IMR-90 (cell line): ENCODE data around the gene PRDM12. TPM values are rescaled to one million over a fixed set of nuclear protein-coding genes. Genes with fewer than 3 reads are reported as not detected.

Experiments
- ATAC-seq: fragments of 200-7000 bp; cut with Tn5 transposase; 2 replicates; pipeline ENCODE4 v1.9.1; 2020; ENCODE audit warnings: low read depth, mild to moderate bottlenecking, moderate library complexity
- Bru-seq: library from RNA; stranded (reverse); fragments of 400-500 nt; gene quantifications from one replicate; lab custom pipeline; 2021; lab: Mats Ljungman, UMichigan
- BruChase-seq, 2 experiments: library from RNA; stranded (reverse); fragments of 400-500 nt; gene quantifications; one replicate each; lab custom pipeline; 2021; lab: Mats Ljungman, UMichigan
- BruUV-seq: library from RNA; stranded (reverse); fragments of 400-500 nt; replicated peaks from 2 replicates; lab custom pipeline; 2021; lab: Mats Ljungman, UMichigan
- CTCF ChIA-PET: fragments of 300-600 bp; formaldehyde crosslinking; extraction: SDS; loops from one replicate; lab custom pipeline; 2021; ENCODE audit warnings: antibody characterized with exemption; lab: Yijun Ruan, JAX
- POLR2A ChIA-PET: fragments of 300-600 bp; sonication (Branson Sonifier 250); formaldehyde crosslinking; loops from one replicate; lab custom pipeline; 2022; ENCODE audit warnings: antibody characterized with exemption; ENCODE audit not compliant: unreplicated experiment; lab: Charles Lee
- DNase-seq: peaks from one replicate; pipeline ENCODE4 v3.0.0; 2013
- H2AFZ ChIP-seq: replicated peaks from 2 replicates; pipeline ENCODE3; 2013; ENCODE audit warnings: low read length, mild to moderate bottlenecking; ENCODE audit not compliant: poor library complexity
- H2AK5ac ChIP-seq: 2 replicates; pipeline ENCODE4 v1.6.1; 2013; ENCODE audit warnings: low read depth, low read length, inconsistent platforms
- H2AK9ac ChIP-seq: replicated peaks from 2 replicates; pipeline ENCODE3; 2013; ENCODE audit warnings: mild to moderate bottlenecking, low read depth, low read length, moderate library complexity; ENCODE audit not compliant: poor library complexity
- H2BK120ac ChIP-seq: 2 replicates; pipeline ENCODE4 v1.6.1; 2013; ENCODE audit warnings: low read depth, low read length, inconsistent platforms
- H2BK15ac ChIP-seq: 3 replicates; pipeline ENCODE4 v1.6.1; 2013; ENCODE audit warnings: low read depth, low read length, inconsistent platforms
- H2BK20ac ChIP-seq: 2 replicates; pipeline ENCODE4 v1.6.1; 2013; ENCODE audit warnings: low read depth, mild to moderate bottlenecking, inconsistent platforms, low read length, moderate library complexity
- H2BK5ac ChIP-seq: 2 replicates; pipeline ENCODE4 v1.6.1; 2013; ENCODE audit warnings: mild to moderate bottlenecking, low read depth, low read length, inconsistent platforms; ENCODE audit not compliant: poor library complexity, severe bottlenecking
- H3K14ac ChIP-seq: replicated peaks from 2 replicates; pipeline ENCODE4 v1.6.1; 2013; ENCODE audit warnings: low read depth, low read length, inconsistent platforms
- H3K18ac ChIP-seq: 2 replicates; pipeline ENCODE4 v1.6.1; 2013; ENCODE audit warnings: low read depth, low read length, control low read depth
- H3K23ac ChIP-seq: 2 replicates; pipeline ENCODE4 v1.6.1; 2013; ENCODE audit warnings: low read depth, low read length, inconsistent platforms
- H3K27ac ChIP-seq: 2 replicates; pipeline ENCODE4 v1.5.1; 2013; ENCODE audit warnings: mild to moderate bottlenecking, control low read depth, low read length; ENCODE audit not compliant: insufficient read depth
- H3K27me3 ChIP-seq: 2 replicates; pipeline ENCODE4 v1.6.1; 2013; ENCODE audit warnings: low read length; ENCODE audit not compliant: control insufficient read depth, insufficient read depth
- H3K36me3 ChIP-seq: 2 replicates; pipeline ENCODE4 v1.6.1; 2013; ENCODE audit warnings: low read length, mixed read lengths; ENCODE audit not compliant: control insufficient read depth, insufficient read depth
- H3K4ac ChIP-seq: 2 replicates; pipeline ENCODE4 v1.6.1; 2013; ENCODE audit warnings: low read depth, low read length, inconsistent platforms
- H3K4me1 ChIP-seq: 2 replicates; pipeline ENCODE4 v1.6.1; 2013; ENCODE audit warnings: low read length, mixed read lengths; ENCODE audit not compliant: control insufficient read depth, insufficient read depth
- H3K4me2 ChIP-seq: 2 replicates; pipeline ENCODE4 v1.6.1; 2013; ENCODE audit warnings: low read depth, mild to moderate bottlenecking, control low read depth, low read length, moderate library complexity
- H3K4me3 ChIP-seq: 2 replicates; pipeline ENCODE4 v1.5.1; 2013; ENCODE audit warnings: low read depth, mild to moderate bottlenecking, control low read depth, low read length, moderate library complexity; ENCODE audit not compliant: insufficient read depth
- H3K56ac ChIP-seq: 2 replicates; pipeline ENCODE4 v1.6.1; 2013; ENCODE audit warnings: low read length, inconsistent platforms; ENCODE audit not compliant: insufficient read depth; ENCODE audit errors: extremely low read depth
- H3K79me1 ChIP-seq, 2 experiments: 2 replicates each; pipeline ENCODE4 v1.6.1; 2013; ENCODE audit warnings: low read length in 2 of 2, inconsistent platforms in 1 of 2, low read depth in 1 of 2
- H3K9ac ChIP-seq: 2 replicates; pipeline ENCODE4 v1.6.1; 2013; ENCODE audit warnings: low read depth, low read length, control low read depth
- H3K9me1 ChIP-seq: 2 replicates; pipeline ENCODE4 v1.6.1; 2013; ENCODE audit warnings: low read length, inconsistent platforms; ENCODE audit not compliant: insufficient read depth
- H3K9me3 ChIP-seq: 2 replicates; pipeline ENCODE4 v1.6.1; 2013; ENCODE audit warnings: low read length; ENCODE audit not compliant: control insufficient read depth, insufficient read depth
- H4K20me1 ChIP-seq: 2 replicates; pipeline ENCODE4 v1.6.1; 2013; ENCODE audit warnings: low read length, inconsistent platforms; ENCODE audit not compliant: insufficient read depth
- H4K5ac ChIP-seq: 2 replicates; pipeline ENCODE4 v1.6.1; 2013; ENCODE audit warnings: mild to moderate bottlenecking, low read depth, low read length, control low read depth
- H4K8ac ChIP-seq, 2 experiments: 2 replicates each; pipeline ENCODE4 v1.6.1; 2013; ENCODE audit warnings: low read depth in 2 of 2, low read length in 2 of 2, control low read depth in 1 of 2, inconsistent platforms in 1 of 2
- H4K91ac ChIP-seq: 2 replicates; pipeline ENCODE4 v1.6.1; 2013; ENCODE audit warnings: low read depth, low read length, inconsistent platforms; ENCODE audit not compliant: insufficient read depth
- CEBPB ChIP-seq: IDR thresholded peaks from 2 replicates; pipeline ENCODE4 v1.6.1; 2012; ENCODE audit warnings: low read depth, low read length, improper control_type of control experiment
- CHD1 ChIP-seq: IDR thresholded peaks from 2 replicates; pipeline ENCODE4 v1.6.1; 2012; ENCODE audit warnings: low read depth, low read length, improper control_type of control experiment
- CTCF ChIP-seq: conservative IDR thresholded peaks from 2 replicates; pipeline ENCODE4 v1.5.1; 2012; ENCODE audit warnings: mild to moderate bottlenecking, low read depth, low read length, improper control_type of control experiment
- ELK1 ChIP-seq: fragments of 150-350 bp; IDR thresholded peaks from 2 replicates; pipeline ENCODE4 v1.6.1; 2016; ENCODE audit warnings: low read depth, mild to moderate bottlenecking, low read length, moderate library complexity, borderline replicate concordance
- FOS ChIP-seq: fragments of 150-350 bp; IDR thresholded peaks from 2 replicates; pipeline ENCODE4 v1.6.1; 2016; ENCODE audit warnings: low read depth, low read length
- MAFK ChIP-seq: IDR thresholded peaks from 2 replicates; pipeline ENCODE4 v1.6.1; 2012; ENCODE audit warnings: low read depth, low read length, improper control_type of control experiment
- MAZ ChIP-seq: IDR thresholded peaks from 2 replicates; pipeline ENCODE4 v1.6.1; 2012; ENCODE audit warnings: low read depth, mild to moderate bottlenecking, low read length, improper control_type of control experiment, moderate library complexity, borderline replicate concordance
- MXI1 ChIP-seq: IDR thresholded peaks from 2 replicates; pipeline ENCODE4 v1.6.1; 2012; ENCODE audit warnings: low read depth, mild to moderate bottlenecking, low read length, moderate library complexity, borderline replicate concordance
- NFE2L2 ChIP-seq: fragments of 150-350 bp; IDR thresholded peaks from 2 replicates; pipeline ENCODE4 v1.6.1; 2016; ENCODE audit warnings: low read depth, mild to moderate bottlenecking, low read length
- POLR2A ChIP-seq: IDR thresholded peaks from 2 replicates; pipeline ENCODE4 v1.6.1; 2012; ENCODE audit warnings: mild to moderate bottlenecking, low read depth, low read length
- RAD21 ChIP-seq: IDR thresholded peaks from 2 replicates; pipeline ENCODE4 v1.6.1; 2012; ENCODE audit warnings: low read length, improper control_type of control experiment
- RCOR1 ChIP-seq: IDR thresholded peaks from 2 replicates; pipeline ENCODE4 v1.6.1; 2012; ENCODE audit warnings: mild to moderate bottlenecking, low read length, improper control_type of control experiment; ENCODE audit not compliant: insufficient replicate concordance
- RFX5 ChIP-seq: IDR thresholded peaks from 2 replicates; pipeline ENCODE4 v1.8.0; 2012; ENCODE audit warnings: low read depth, mild to moderate bottlenecking, low read length, moderate library complexity
- WGBS, 2 experiments: methylation state at CpG; one replicate each; pipeline versions ENCODE4 v1.1.5 to v1.1.7; 2013; ENCODE audit warnings: missing lambda C conversion rate in 2 of 2; ENCODE audit not compliant: insufficient read length in 1 of 2; ENCODE audit errors: extremely low coverage in 2 of 2; 5-methylcytosine and 5-hydroxymethylcytosine counted together
- dilution Hi-C: fragments of 300-500 bp; cut with HindIII; formaldehyde crosslinking; loops from one replicate; pipeline ENCODE4 v1.14.3; 2018; ENCODE audit warnings: low sequenced_read_pairs; ENCODE audit not compliant: unreplicated experiment
- in situ Hi-C: fragments of 300-500 bp; cut with MboI; formaldehyde crosslinking; loops from 3 replicates; pipeline ENCODE4 v1.14.3; 2019; ENCODE audit warnings: low sequenced_read_pairs, inconsistent platforms, mixed read lengths
- intact Hi-C: fragments of 100-400 bp; cut with micrococcal nuclease; formaldehyde crosslinking; loops from 2 replicates; pipeline ENCODE4 v1.10.0; 2022
- long read RNA-seq: library from polyadenylated mRNA; unstranded; transcript quantifications from one replicate; pipeline ENCODE4 v2.0.0, GENCODE V29; 2021; ENCODE audit not compliant: unreplicated experiment
- polyA plus RNA-seq, 3 experiments: library from polyadenylated mRNA; depleted of rRNA; stranded (reverse); fragments of >200 nt; gene quantifications; 2 replicates each; pipeline ENCODE4 v1.2.3, GENCODE V29; 2012; ENCODE audit warnings: low replicate concordance in 1 of 3
- total RNA-seq: library from RNA; depleted of rRNA; stranded (reverse); fragments of >200 nt; gene quantifications from 2 replicates; pipeline ENCODE4 v1.2.3, GENCODE V29; 2012; rRNA removed
- TF ChIP-seq, protein P1 (sequence below): fragments of 150-350 bp; IDR thresholded peaks from 2 replicates; pipeline ENCODE4 v1.6.1; 2017; ENCODE audit warnings: mild to moderate bottlenecking, antibody characterized with exemption, low read length, low read depth

PRDM12 gene
- total RNA-seq: not detected in 2 replicates
- polyA plus RNA-seq (2012; rRNA removed): not detected in 2 replicates
- polyA plus RNA-seq (2012; cell fraction: cytosol; rRNA removed): 0.01 and 0.04 TPM in 2 replicates
- 0.02 TPM in 2 replicates for polyA plus RNA-seq (2012; cell fraction: nucleus; rRNA removed; ENCODE audit: low replicate concordance)
- not detected for Bru-seq, nascent RNA
- BruChase-seq, experiment 1, labeled RNA remaining after a 6-hour chase: not detected
- BruChase-seq, experiment 2, labeled RNA remaining after a 2-hour chase: not detected
- long read RNA-seq: 0 reads

DNA sequence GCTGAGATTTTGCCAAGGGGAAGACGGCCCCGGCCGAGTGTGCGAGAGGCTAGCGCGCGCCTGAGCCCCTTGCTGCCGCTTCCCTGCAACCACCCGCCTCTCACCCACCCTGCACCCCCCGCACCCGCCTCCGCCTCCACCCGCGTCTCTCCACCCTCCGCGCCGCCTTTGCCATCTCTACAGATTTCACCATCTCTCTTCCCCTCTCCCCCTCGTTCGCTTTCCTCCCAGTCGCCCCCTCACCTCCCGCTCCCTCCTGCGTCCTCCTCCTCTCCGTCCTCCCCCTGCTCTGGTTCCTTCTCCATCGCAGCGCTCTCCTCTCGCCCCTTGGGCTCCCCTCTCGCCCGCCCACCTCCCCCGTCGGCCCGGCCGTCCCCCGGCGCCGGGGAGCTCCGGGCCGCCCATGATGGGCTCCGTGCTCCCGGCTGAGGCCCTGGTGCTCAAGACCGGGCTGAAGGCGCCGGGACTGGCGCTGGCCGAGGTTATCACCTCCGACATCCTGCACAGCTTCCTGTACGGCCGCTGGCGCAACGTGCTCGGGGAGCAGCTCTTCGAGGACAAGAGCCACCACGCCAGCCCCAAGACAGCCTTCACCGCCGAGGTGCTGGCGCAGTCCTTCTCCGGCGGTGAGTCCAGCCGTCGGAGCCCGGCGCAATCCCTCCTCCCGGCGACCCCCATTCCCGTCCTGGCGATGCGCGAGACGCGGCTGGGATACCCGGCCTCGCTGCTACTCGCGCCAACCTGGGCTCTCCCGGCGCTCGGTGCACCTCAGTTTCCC lies at the start of gene PRDM12:
Gene PRDM12, plus strand, starts transcription at position 344 of the 778 bp plus-strand sequence. Its CDS starts 60 bp downstream, at position 404.
- Histone ChIP-seq H2AFZ (peak within 1 kb of the TSS; percentile 61), H2BK5ac (no peak within 1 kb of the TSS), H3K79me1 (no peaks in the 10 kb centered on the region), H3K4ac (no peak within 1 kb of the TSS), H4K20me1 (peaks cover 6% of the 10 kb centered on the region; the same call in 1 of the 2 replicates), H3K4me1 (no peaks in the 10 kb centered on the region; the same call in 1 of the 2 replicates), H3K4me3 (no peak within 1 kb of the TSS), H3K14ac (no peak within 1 kb of the TSS), H4K5ac (no peak within 1 kb of the TSS), H2BK15ac (no peak within 1 kb of the TSS), H4K8ac (no peak within 1 kb of the TSS), H3K23ac (no peak within 1 kb of the TSS), H3K9ac (no peak within 1 kb of the TSS), H3K18ac (no peak within 1 kb of the TSS), H2BK120ac (no peak within 1 kb of the TSS), H3K56ac (no peak within 1 kb of the TSS), H4K91ac (no peak within 1 kb of the TSS), H2AK5ac (no peak within 1 kb of the TSS), H3K4me2 (no peak within 1 kb of the TSS), H3K27ac (no peak within 1 kb of the TSS), H3K36me3 (no peaks in the 10 kb centered on the region), H2BK20ac (no peak within 1 kb of the TSS), H3K9me1 (no peaks in the 10 kb centered on the region), H2AK9ac (peak within 1 kb of the TSS; percentile 65), H3K27me3 (peaks cover 91% of the 10 kb centered on the region), H3K9me3 (no peaks in the 10 kb centered on the region)
- ChIA-PET CTCF (no interaction called here), POLR2A (no interaction called here)
- dilution Hi-C loops (no loop called here), intact Hi-C loops (no loop called here), in situ Hi-C loops (loop anchor here (25.0 kb wide), 1 partner anchor 552 kb away; no protein-coding TSS in a partner anchor)
- no peak for DNase-seq
- no TSS peak for BruUV-seq
- no peak for ATAC-seq
- 2% methylated on average over 28 of the region's 76 CpGs; no CpG with 5 or more reads in 1 of the 2 experiments for WGBS, 2 experiments
- TF ChIP-seq POLR2A: no peak
- TF ChIP-seq MAFK: no peak
- no peak for TF ChIP-seq MAZ
- no peak for TF ChIP-seq RFX5
- TF ChIP-seq FOS: no peak
- no peak for TF ChIP-seq RCOR1
- no peak for TF ChIP-seq CEBPB
- TF ChIP-seq, protein P1, sequence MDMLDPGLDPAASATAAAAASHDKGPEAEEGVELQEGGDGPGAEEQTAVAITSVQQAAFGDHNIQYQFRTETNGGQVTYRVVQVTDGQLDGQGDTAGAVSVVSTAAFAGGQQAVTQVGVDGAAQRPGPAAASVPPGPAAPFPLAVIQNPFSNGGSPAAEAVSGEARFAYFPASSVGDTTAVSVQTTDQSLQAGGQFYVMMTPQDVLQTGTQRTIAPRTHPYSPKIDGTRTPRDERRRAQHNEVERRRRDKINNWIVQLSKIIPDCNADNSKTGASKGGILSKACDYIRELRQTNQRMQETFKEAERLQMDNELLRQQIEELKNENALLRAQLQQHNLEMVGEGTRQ: no peak
- TF ChIP-seq CHD1: no peak
- TF ChIP-seq NFE2L2: no peak
- no peak for TF ChIP-seq RAD21
- no peak for TF ChIP-seq ELK1
- TF ChIP-seq MXI1: no peak
- TF ChIP-seq CTCF: no peak
